ENCODE results near the gene SCART1.

GRCh38 chr10:133445268-133445732 is 8.4 kb upstream of the SCART1 start:
- TF ChIP-seq POLR2AphosphoS5 (IDR thresholded peaks at IDR 0.05) (no peak), CTCF (IDR thresholded peaks at IDR 0.05) (no peak), POLR2A (IDR thresholded peaks at IDR 0.05) (no peak)

All from stomach (tissue), 4 donors.